HepG2 (cell line): ENCODE measurements around the gene GPR61. TPM values are rescaled to one million over a fixed set of nuclear protein-coding genes. Genes with fewer than 3 reads are reported as not detected.

Experiments
- ARNT ChIP-seq: fragments of 450-650 bp; IDR thresholded peaks from 2 replicates; pipeline ENCODE4 v1.6.1; 2017
- BCL6 ChIP-seq: IDR thresholded peaks from 2 replicates; pipeline ENCODE4 v1.6.1; 2016; ENCODE audit warnings: missing genetic modification reagents, missing compliant biosample characterization
- DRAP1 ChIP-seq: IDR thresholded peaks from 2 replicates; pipeline ENCODE4 v1.6.1; 2016; ENCODE audit warnings: missing genetic modification reagents, missing compliant biosample characterization
- ERF ChIP-seq: IDR thresholded peaks from 2 replicates; pipeline ENCODE4 v1.6.1; 2018; ENCODE audit warnings: missing biosample characterization, missing genetic modification reagents
- ISX ChIP-seq: sonication (generic); formaldehyde crosslinking; conservative IDR thresholded peaks from 2 replicates; pipeline ENCODE4 v1.5.0; 2020; ENCODE audit warnings: missing genetic modification reagents
- KAT8 ChIP-seq: IDR thresholded peaks from 2 replicates; pipeline ENCODE4 v1.6.1; 2016; ENCODE audit warnings: missing genetic modification reagents, missing compliant biosample characterization
- KMT2A ChIP-seq: sonication (generic); formaldehyde crosslinking; IDR thresholded peaks from 2 replicates; pipeline ENCODE4 v1.4.0; 2020; ENCODE audit warnings: missing genetic modification reagents
- NFAT5 ChIP-seq: sonication (generic); formaldehyde crosslinking; IDR thresholded peaks from 2 replicates; pipeline ENCODE4 v1.4.0; 2020; ENCODE audit warnings: missing genetic modification reagents
- NR2F6 ChIP-seq, 2 experiments: IDR thresholded peaks; 2 replicates each; pipeline ENCODE4 v1.6.1; 2016; ENCODE audit warnings: antibody characterized with exemption in 1 of 2, mild to moderate bottlenecking in 1 of 2
- RBM22 ChIP-seq: fragments of 200-400 bp; formaldehyde crosslinking; optimal IDR thresholded peaks from 2 replicates; pipeline ENCODE3; 2017; ENCODE audit warnings: mild to moderate bottlenecking, low read length, moderate library complexity
- RBM39 ChIP-seq: fragments of 200-400 bp; formaldehyde crosslinking; IDR thresholded peaks from one replicate; pipeline ENCODE4 v1.6.1; 2018; ENCODE audit warnings: antibody characterized with exemption, mild to moderate bottlenecking, low read depth, low read length; ENCODE audit not compliant: poor library complexity, severe bottlenecking
- RELA ChIP-seq: sonication (generic); formaldehyde crosslinking; IDR thresholded peaks from 2 replicates; pipeline ENCODE4 v1.4.0; 2020; ENCODE audit warnings: missing genetic modification reagents
- ZBTB44 ChIP-seq: sonication (generic); formaldehyde crosslinking; IDR thresholded peaks from 2 replicates; pipeline ENCODE4 v1.4.0; 2020; ENCODE audit warnings: missing genetic modification reagents
- ZMYM4 ChIP-seq: sonication (generic); formaldehyde crosslinking; IDR thresholded peaks from 2 replicates; pipeline ENCODE4 v1.8.1; 2023; ENCODE audit warnings: mild to moderate bottlenecking, missing genetic modification reagents
- ZNF263 ChIP-seq: sonication (generic); formaldehyde crosslinking; IDR thresholded peaks from 2 replicates; pipeline ENCODE4 v1.4.0; 2020; ENCODE audit warnings: missing genetic modification reagents
- ZNF296 ChIP-seq: sonication (generic); formaldehyde crosslinking; conservative IDR thresholded peaks from 2 replicates; pipeline ENCODE4 v1.5.0; 2020; ENCODE audit warnings: mild to moderate bottlenecking, missing genetic modification reagents
- ZNF513 ChIP-seq: sonication (generic); formaldehyde crosslinking; conservative IDR thresholded peaks from 2 replicates; pipeline ENCODE4 v1.5.0; 2020; ENCODE audit warnings: missing genetic modification reagents
- ZNF576 ChIP-seq: sonication (generic); formaldehyde crosslinking; IDR thresholded peaks from 2 replicates; pipeline ENCODE4 v1.4.0; 2020; ENCODE audit warnings: mild to moderate bottlenecking, missing genetic modification reagents
- ZNF674 ChIP-seq: sonication (generic); formaldehyde crosslinking; IDR thresholded peaks from 2 replicates; pipeline ENCODE4 v1.5.0; 2020; ENCODE audit warnings: low read depth, mild to moderate bottlenecking, missing genetic modification reagents
- ZNF740 ChIP-seq: sonication (generic); formaldehyde crosslinking; IDR thresholded peaks from 2 replicates; pipeline ENCODE4 v1.4.0; 2020; ENCODE audit warnings: missing genetic modification reagents
- polyA plus RNA-seq, 8 experiments: library from polyadenylated mRNA; depleted of rRNA in 3 of 8; stranded (reverse) in 7 of 8; unstranded in 1 of 8; fragments of >200 nt; fragmentation: Illumina TruSeq in 4 of 8; extraction: Trizol in 4 of 8; gene quantifications; 2 replicates each; pipeline versions ENCODE4 v1.2.1 to v1.2.3, GENCODE V29; 2011 to 2016; ENCODE audit warnings: low read depth in 4 of 8, missing spikeins in 1 of 8, mixed read lengths in 1 of 8; ENCODE audit not compliant: insufficient read depth in 1 of 8
- total RNA-seq, 5 experiments: library from RNA; depleted of rRNA; stranded (reverse); fragments of >200 nt; fragmentation: Illumina TruSeq; extraction: Trizol; gene quantifications; 2 replicates each; pipeline ENCODE4 v1.2.3, GENCODE V29; 2016; ENCODE audit warnings: low read depth in 1 of 5

Gene GPR61
- total and polyA plus RNA-seq, 2 of the 13 experiments (the other 11 are each of a cell fraction or from before 2014, with no cell fraction given) = not detected

GRCh38 chr1:109546311-109547109 lies 6.8 kb downstream of the GPR61 start (continued):
- TF ChIP-seq NFAT5 = no peak
- TF ChIP-seq RBM39 = no peak
- TF ChIP-seq ERF = 0 out of 2 replicates have a peak, but pooled peaks have one; percentile 20
- TF ChIP-seq RBM22 = no peak
- peak; percentile 67 for TF ChIP-seq BCL6
- no peak for TF ChIP-seq ZNF296 (CRISPR knock-in tag)
- no peak for TF ChIP-seq ZBTB44 (CRISPR knock-in tag)
- no peak for TF ChIP-seq ZNF513 (CRISPR knock-in tag)
- TF ChIP-seq DRAP1 (CRISPR knock-in tag) = 0 out of 2 replicates have a peak, but pooled peaks have one; percentile 24
- no peak for TF ChIP-seq ZNF576 (CRISPR knock-in tag)
- TF ChIP-seq ARNT = no peak
- TF ChIP-seq KAT8 (CRISPR knock-in tag) = peak; percentile 87
- no peak for TF ChIP-seq NR2F6 (IDR thresholded peaks at IDR 0.05)
- no peak for TF ChIP-seq NR2F6 (CRISPR knock-in tag; IDR thresholded peaks at IDR 0.05)
- no peak for TF ChIP-seq ZNF674 (CRISPR knock-in tag)
- TF ChIP-seq ZNF263 (CRISPR knock-in tag) = 0 out of 2 replicates have a peak, but pooled peaks have one; percentile 34
- peak; percentile 47; the same call in 1 of the 2 replicates for TF ChIP-seq KMT2A (CRISPR knock-in tag)
- TF ChIP-seq ZMYM4 (CRISPR knock-in tag) = 0 out of 2 replicates have a peak, but pooled peaks have one; percentile 24
- TF ChIP-seq RELA = no peak
- no peak for TF ChIP-seq ISX (CRISPR knock-in tag)
- TF ChIP-seq ZNF740 (CRISPR knock-in tag) = no peak
